Esophagus muscularis mucosa (tissue), 4 donors: ENCODE measurements around the gene ALOX15B.

Experiments used
- CTCF ChIP-seq, 3 experiments: fragments of 200-600 bp in 2 of 3; fragments of 450-650 bp in 1 of 3; sonication (generic) in 2 of 3; IDR thresholded peaks; one replicate each; pipeline ENCODE4 v1.5.1; 2017 to 2019; ENCODE audit warnings: antibody characterized with exemption in 3 of 3, mild to moderate bottlenecking in 2 of 3, moderate library complexity in 1 of 3
- EP300 ChIP-seq: sonication (generic); formaldehyde crosslinking; IDR thresholded peaks from one replicate; pipeline ENCODE4 v1.6.1; 2017; ENCODE audit warnings: antibody characterized with exemption
- POLR2A ChIP-seq: fragments of 450-650 bp; IDR thresholded peaks from one replicate; pipeline ENCODE4 v1.6.1; 2017; ENCODE audit warnings: antibody characterized with exemption, moderate library complexity, mild to moderate bottlenecking, low read depth
- POLR2AphosphoS5 ChIP-seq, 2 donors: sonication (generic); formaldehyde crosslinking; IDR thresholded peaks; one replicate each; pipeline ENCODE4 v1.6.1; 2017; ENCODE audit warnings: antibody characterized with exemption in 2 of 2

GRCh38 chr17:8005357-8005756 is 33.5 kb upstream of the ALOX15B start:
- no peak for TF ChIP-seq CTCF (IDR thresholded peaks at IDR 0.05)
- TF ChIP-seq EP300: no peak
- no peak for TF ChIP-seq POLR2AphosphoS5 (IDR thresholded peaks at IDR 0.05)
- TF ChIP-seq POLR2A: no peak
